HEK293T (cell line): ENCODE data around the gene DNAJC16.

Experiments
- BHLHE40 ChIP-seq: fragments of 450-650 bp; IDR thresholded peaks from 2 replicates; pipeline ENCODE4 v1.6.1; 2016; ENCODE audit warnings: mild to moderate bottlenecking, moderate library complexity, borderline replicate concordance
- ELF4 ChIP-seq: fragments of 450-650 bp; IDR thresholded peaks from 2 replicates; pipeline ENCODE4 v1.6.1; 2017; ENCODE audit warnings: antibody characterized with exemption
- FOXA1 ChIP-seq: fragments of 450-650 bp; IDR thresholded peaks from 2 replicates; pipeline ENCODE4 v1.6.1; 2016; ENCODE audit warnings: mild to moderate bottlenecking
- FOXM1 ChIP-seq: fragments of 450-650 bp; IDR thresholded peaks from 2 replicates; pipeline ENCODE4 v1.6.1; 2017; ENCODE audit warnings: mild to moderate bottlenecking, borderline replicate concordance
- HDGF ChIP-seq: fragments of 450-650 bp; IDR thresholded peaks from 2 replicates; pipeline ENCODE4 v1.6.1; 2017; ENCODE audit warnings: antibody characterized with exemption, borderline replicate concordance
- SP1 ChIP-seq: fragments of 450-650 bp; IDR thresholded peaks from 2 replicates; pipeline ENCODE4 v1.6.1; 2017
- TARDBP ChIP-seq: fragments of 450-650 bp; IDR thresholded peaks from 2 replicates; pipeline ENCODE4 v1.6.1; 2016

- TF ChIP-seq FOXA1 (no peak), SP1 (no peak), BHLHE40 (no peak), HDGF (no peak), TARDBP (no peak), ELF4 (no peak), FOXM1 (no peak)
Measured at GRCh38 chr1:15483971-15484370, 42.7 kb upstream of the DNAJC16 start.
